ENCODE measurements around the gene B4GALNT1. TPM values are rescaled to one million over a fixed set of nuclear protein-coding genes. Genes with fewer than 3 reads are reported as not detected.
"Not testable (repeated sequence)": the region's sequence is repeated elsewhere in the genome, so short reads cannot be mapped to it uniquely, and the experiment has no call there.

B4GALNT1 gene
- total RNA-seq, 1 donor from 2014 or later = 21.4 TPM

DNA sequence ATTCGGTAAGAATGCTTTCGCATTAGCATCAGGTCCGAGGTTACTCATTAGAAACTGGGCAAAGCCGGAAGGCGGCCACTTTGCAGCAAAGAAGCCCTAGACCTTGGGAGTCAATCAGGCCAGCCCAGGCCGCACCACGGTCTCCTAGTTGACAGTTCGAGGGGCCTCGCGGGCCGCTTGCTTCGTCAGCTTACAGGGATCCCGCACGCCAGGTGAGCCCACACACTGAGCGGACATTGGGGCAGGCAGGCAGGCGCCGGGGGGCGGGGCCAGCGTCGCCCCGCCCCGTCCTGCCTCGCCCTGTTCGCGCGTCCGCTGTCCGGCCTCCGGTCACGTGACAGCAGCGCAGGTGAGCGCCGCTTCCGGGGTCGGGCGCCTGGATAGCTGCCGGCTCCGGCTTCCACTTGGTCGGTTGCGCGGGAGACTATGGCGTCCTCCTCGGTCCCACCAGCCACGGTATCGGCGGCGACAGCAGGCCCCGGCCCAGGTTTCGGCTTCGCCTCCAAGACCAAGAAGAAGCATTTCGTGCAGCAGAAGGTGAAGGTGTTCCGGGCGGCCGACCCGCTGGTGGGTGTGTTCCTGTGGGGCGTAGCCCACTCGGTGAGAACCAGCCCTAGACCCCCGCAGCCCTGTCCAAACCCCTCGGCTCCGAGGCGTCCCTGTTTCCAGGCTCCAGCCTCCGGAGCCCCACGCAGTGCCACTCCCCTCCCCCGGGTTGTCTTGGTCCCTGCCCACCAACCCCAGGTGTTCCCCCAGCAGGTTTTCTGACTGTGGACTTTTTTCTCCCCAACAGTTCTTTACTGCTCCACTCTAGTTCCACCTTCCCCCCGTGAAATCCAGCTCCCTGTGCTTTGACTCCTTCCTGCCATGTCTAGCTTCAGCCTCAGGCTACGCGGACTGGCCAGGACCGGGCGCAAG is 41.9 kb downstream of the B4GALNT1 start, which contains the start of gene PIP4K2C:
TSS of gene PIP4K2C (plus strand) at position 329 of the 918 bp plus-strand sequence. CDS start at position 427, 98 bp downstream.
- DNase-seq (ENCODE audit: low spot score) = no peak
- H3K4me1 Mint-ChIP-seq (ENCODE audit: low read depth) = peaks cover 26% of the 10 kb centered on the region
- H3K9me3 Mint-ChIP-seq (ENCODE audit: low read depth) = no peaks in the 10 kb centered on the region
- H3K36me3 Mint-ChIP-seq (ENCODE audit: low read depth) = peaks cover 9% of the 10 kb centered on the region
- H3K4me3 Mint-ChIP-seq (ENCODE audit: unreplicated experiment) = peak within 1 kb of the TSS; percentile 92
- TF ChIP-seq, protein P1, sequence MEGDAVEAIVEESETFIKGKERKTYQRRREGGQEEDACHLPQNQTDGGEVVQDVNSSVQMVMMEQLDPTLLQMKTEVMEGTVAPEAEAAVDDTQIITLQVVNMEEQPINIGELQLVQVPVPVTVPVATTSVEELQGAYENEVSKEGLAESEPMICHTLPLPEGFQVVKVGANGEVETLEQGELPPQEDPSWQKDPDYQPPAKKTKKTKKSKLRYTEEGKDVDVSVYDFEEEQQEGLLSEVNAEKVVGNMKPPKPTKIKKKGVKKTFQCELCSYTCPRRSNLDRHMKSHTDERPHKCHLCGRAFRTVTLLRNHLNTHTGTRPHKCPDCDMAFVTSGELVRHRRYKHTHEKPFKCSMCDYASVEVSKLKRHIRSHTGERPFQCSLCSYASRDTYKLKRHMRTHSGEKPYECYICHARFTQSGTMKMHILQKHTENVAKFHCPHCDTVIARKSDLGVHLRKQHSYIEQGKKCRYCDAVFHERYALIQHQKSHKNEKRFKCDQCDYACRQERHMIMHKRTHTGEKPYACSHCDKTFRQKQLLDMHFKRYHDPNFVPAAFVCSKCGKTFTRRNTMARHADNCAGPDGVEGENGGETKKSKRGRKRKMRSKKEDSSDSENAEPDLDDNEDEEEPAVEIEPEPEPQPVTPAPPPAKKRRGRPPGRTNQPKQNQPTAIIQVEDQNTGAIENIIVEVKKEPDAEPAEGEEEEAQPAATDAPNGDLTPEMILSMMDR (IDR thresholded peaks at IDR 0.05) = no peak
- no peaks in the 10 kb centered on the region for H3K27me3 Mint-ChIP-seq (ENCODE audit: low read depth)
- H3K27ac Mint-ChIP-seq (ENCODE audit: unreplicated experiment) = peak within 1 kb of the TSS; percentile 87

DNA sequence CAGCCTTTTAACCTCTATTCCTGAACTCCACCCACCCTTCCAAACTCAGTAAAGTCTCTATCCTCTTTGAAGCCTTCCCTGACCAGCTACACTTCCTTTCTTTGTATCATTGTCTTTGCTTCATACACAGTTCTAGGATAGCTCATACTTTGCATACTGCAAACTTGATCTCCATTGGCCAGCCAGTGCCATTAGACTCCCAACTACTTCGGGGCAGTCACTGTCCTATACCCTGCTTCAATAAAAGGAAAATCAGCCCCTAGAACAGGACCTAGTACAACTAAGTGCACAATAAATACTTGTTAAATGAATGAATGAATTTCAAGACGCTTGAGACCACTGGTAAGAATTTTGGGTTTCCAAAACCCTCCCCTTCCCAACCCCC is 42.5 kb downstream of the B4GALNT1 start:
- peak overlapping the region; percentile 92 for H3K4me3 Mint-ChIP-seq (ENCODE audit: unreplicated experiment)
- TF ChIP-seq, protein P1 (IDR thresholded peaks at IDR 0.05) = no peak

DNA sequence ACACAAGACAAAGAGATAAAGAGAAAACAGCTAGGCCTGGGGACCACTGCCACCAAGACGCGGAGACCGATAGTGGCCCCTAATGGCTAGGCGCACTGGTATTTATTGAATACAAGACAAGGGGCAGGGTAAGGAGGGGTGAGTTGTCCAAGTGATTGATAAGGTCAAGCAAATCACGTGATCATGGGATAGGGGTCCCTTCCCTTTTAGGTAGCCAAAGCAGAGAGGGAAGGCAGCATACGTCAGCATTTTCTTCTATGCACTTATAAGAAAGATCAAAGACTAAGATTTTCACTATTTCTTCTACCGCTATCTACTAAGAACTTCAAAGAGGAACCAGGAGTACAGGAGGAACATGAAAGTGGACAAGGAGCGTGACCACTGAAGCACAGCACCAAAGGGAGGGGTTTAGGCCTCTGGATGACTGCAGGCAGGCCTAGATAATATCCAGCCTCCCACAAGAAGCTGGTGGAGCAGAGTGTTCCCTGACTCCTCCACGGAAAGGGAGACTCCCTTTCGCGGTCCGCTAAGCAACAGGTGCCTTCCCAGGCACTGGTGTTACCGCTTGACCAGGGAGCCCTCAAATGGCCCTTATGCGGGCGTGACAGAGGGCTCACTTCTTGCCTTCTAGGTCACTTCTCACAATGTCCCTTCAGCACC is 43.9 kb downstream of the B4GALNT1 start:
- H3K27ac Mint-ChIP-seq (ENCODE audit: unreplicated experiment); DNase-seq (ENCODE audit: low spot score); H3K9me3 Mint-ChIP-seq (ENCODE audit: low read depth); H3K4me3 Mint-ChIP-seq (ENCODE audit: unreplicated experiment); H3K27me3 Mint-ChIP-seq (ENCODE audit: low read depth); H3K36me3 Mint-ChIP-seq (ENCODE audit: low read depth): not testable (repeated sequence)
- peaks cover 26% of the 10 kb centered on the region for H3K4me1 Mint-ChIP-seq (ENCODE audit: low read depth)

More for the DNA sequence above, 42.5 kb downstream of the B4GALNT1 start:
- H3K27me3 Mint-ChIP-seq (ENCODE audit: low read depth) = no peaks in the 10 kb centered on the region
- peaks cover 26% of the 10 kb centered on the region for H3K4me1 Mint-ChIP-seq (ENCODE audit: low read depth)
- DNase-seq (ENCODE audit: low spot score) = no peak
- H3K36me3 Mint-ChIP-seq (ENCODE audit: low read depth) = peaks cover 4% of the 10 kb centered on the region
- H3K27ac Mint-ChIP-seq (ENCODE audit: unreplicated experiment) = no peak overlapping the region
- H3K9me3 Mint-ChIP-seq (ENCODE audit: low read depth) = no peaks in the 10 kb centered on the region

DNA sequence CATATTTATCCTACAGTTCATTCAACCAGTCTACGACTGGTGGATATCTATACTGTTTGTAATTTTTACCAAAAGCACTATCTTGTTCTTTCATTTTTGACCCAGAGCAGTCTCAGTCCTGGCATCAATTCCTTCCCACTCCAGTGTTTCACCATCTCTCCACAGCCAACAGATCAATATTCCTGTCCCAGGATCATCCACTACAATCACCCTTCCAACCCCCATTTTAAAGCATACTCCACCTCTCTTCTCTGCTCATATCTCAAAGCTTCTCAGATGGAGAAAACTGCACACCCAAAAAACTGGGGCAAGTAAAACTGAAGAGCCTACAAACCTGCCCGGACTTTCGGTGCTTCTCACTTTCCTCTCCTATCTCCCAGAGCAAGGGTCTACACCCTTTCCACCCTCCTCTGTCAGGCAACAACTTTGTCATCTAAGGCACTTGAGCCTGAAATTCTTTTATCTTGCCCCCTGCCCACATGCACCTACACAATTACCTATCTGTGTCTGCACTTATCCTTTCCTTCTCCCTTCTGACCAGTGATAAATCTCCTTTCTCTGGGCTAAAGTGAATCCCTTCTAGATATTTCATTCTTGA is 46.1 kb downstream of the B4GALNT1 start:
- no peak overlapping the region for H3K27ac Mint-ChIP-seq (ENCODE audit: unreplicated experiment)
- H3K36me3 Mint-ChIP-seq (ENCODE audit: low read depth) = no peaks in the 10 kb centered on the region

DNA sequence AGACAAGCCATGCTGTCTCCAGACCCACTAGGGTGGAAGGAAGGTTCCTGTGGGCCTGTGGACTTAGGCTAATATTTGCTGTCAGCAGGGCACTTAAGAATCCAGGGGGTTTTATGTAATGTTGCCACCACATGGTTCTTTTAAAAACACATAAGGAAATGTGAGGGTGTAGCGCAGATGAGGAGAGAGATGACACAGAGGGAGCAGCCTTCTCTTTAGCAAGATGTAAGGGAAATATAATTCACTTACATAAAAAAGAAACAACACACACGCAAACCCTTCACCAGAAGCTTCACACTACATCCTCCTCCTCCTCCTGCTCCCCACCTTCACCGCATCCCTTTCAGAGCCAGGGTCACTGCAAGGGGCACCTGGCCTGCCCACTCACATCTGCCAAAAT is 46.9 kb downstream of the B4GALNT1 start:
- Mint-ChIP-seq H3K9me3 (ENCODE audit: low read depth) (no peaks in the 10 kb centered on the region), H3K27me3 (ENCODE audit: low read depth) (no peaks in the 10 kb centered on the region), H3K36me3 (ENCODE audit: low read depth) (peaks cover 2% of the 10 kb centered on the region), H3K4me1 (ENCODE audit: low read depth) (peaks cover 6% of the 10 kb centered on the region), H3K27ac (ENCODE audit: unreplicated experiment) (no peak overlapping the region), H3K4me3 (ENCODE audit: unreplicated experiment) (no peak overlapping the region)
- TF ChIP-seq, protein P1 (IDR thresholded peaks at IDR 0.05) = no peak
- no peak for DNase-seq (ENCODE audit: low spot score)

More for the DNA sequence above, 46.1 kb downstream of the B4GALNT1 start:
- TF ChIP-seq, protein P1 (IDR thresholded peaks at IDR 0.05) = no peak
- no peaks in the 10 kb centered on the region for H3K27me3 Mint-ChIP-seq (ENCODE audit: low read depth)
- peaks cover 11% of the 10 kb centered on the region for H3K4me1 Mint-ChIP-seq (ENCODE audit: low read depth)
- no peak for DNase-seq (ENCODE audit: low spot score)
- H3K4me3 Mint-ChIP-seq (ENCODE audit: unreplicated experiment) = no peak overlapping the region
- H3K9me3 Mint-ChIP-seq (ENCODE audit: low read depth) = no peaks in the 10 kb centered on the region
